Smooth muscle cell (in vitro differentiated cells): ENCODE results near the gene MEIS3. TPM values are rescaled to one million over a fixed set of nuclear protein-coding genes. Genes with fewer than 3 reads are reported as not detected.

ENCODE experiments used
- DNase-seq: peaks from one replicate; lab custom pipeline; 2025; ENCODE audit not compliant: unreplicated experiment; lab: John Stamatoyannopoulos, UW
- H2AFZ ChIP-seq: fragments of 200-600 bp; sonication (generic); 2 replicates; pipeline ENCODE4 v1.6.0; 2016; ENCODE audit warnings: antibody characterized with exemption, low read depth, mild to moderate bottlenecking
- H3F3A ChIP-seq: fragments of 200-600 bp; sonication (generic); 2 replicates; pipeline ENCODE4 v1.6.0; 2017; ENCODE audit warnings: antibody characterized with exemption, low read depth
- H3K27ac ChIP-seq: fragments of 200-600 bp; sonication (generic); 2 replicates; pipeline ENCODE4 v1.5.1; 2016; ENCODE audit warnings: low read depth, mild to moderate bottlenecking
- H3K27me3 ChIP-seq: fragments of 200-600 bp; sonication (generic); 2 replicates; pipeline ENCODE4 v1.6.1; 2016; ENCODE audit warnings: low read depth, mild to moderate bottlenecking
- H3K36me3 ChIP-seq: fragments of 200-600 bp; sonication (generic); 2 replicates; pipeline ENCODE4 v1.5.1; 2016; ENCODE audit warnings: low read depth
- H3K4me1 ChIP-seq: fragments of 200-600 bp; sonication (generic); 2 replicates; pipeline ENCODE4 v1.5.1; 2016; ENCODE audit warnings: low read depth
- H3K4me2 ChIP-seq: fragments of 200-600 bp; sonication (generic); 2 replicates; pipeline ENCODE4 v1.6.0; 2016; ENCODE audit warnings: mild to moderate bottlenecking
- H3K4me3 ChIP-seq: fragments of 200-600 bp; sonication (generic); 2 replicates; pipeline ENCODE4 v1.5.1; 2016; ENCODE audit warnings: mild to moderate bottlenecking
- H3K79me2 ChIP-seq: fragments of 200-600 bp; sonication (generic); 2 replicates; pipeline ENCODE4 v1.6.0; 2016; ENCODE audit warnings: low read depth, mild to moderate bottlenecking
- H3K9ac ChIP-seq: fragments of 200-600 bp; sonication (generic); 2 replicates; pipeline ENCODE4 v1.6.0; 2016; ENCODE audit warnings: low read depth
- H3K9me3 ChIP-seq: fragments of 200-600 bp; sonication (generic); replicated peaks from 2 replicates; pipeline ENCODE4 v1.5.1; 2016; ENCODE audit warnings: low read depth
- H4K20me1 ChIP-seq: fragments of 200-600 bp; sonication (generic); 2 replicates; pipeline ENCODE4 v1.6.0; 2016; ENCODE audit warnings: low read depth
- CTCF ChIP-seq: fragments of 200-600 bp; sonication (generic); IDR thresholded peaks from 2 replicates; pipeline ENCODE4 v1.5.1; 2017; ENCODE audit warnings: borderline replicate concordance, mild to moderate bottlenecking, antibody characterized with exemption; ENCODE audit not compliant: insufficient read depth, poor library complexity, severe bottlenecking
- WGBS: methylation state at CpG from one replicate; pipeline ENCODE4 v1.1.7; 2016; ENCODE audit warnings: low lambda C conversion rate; 5-methylcytosine and 5-hydroxymethylcytosine counted together
- polyA plus RNA-seq: library from polyadenylated mRNA; unstranded; fragments of >200 nt; fragmentation: Nextera tagmentation; extraction: Ambion mirVana; gene quantifications from 2 replicates; pipeline ENCODE4 v1.2.1, GENCODE V29; 2016
- total RNA-seq: library from RNA; depleted of rRNA; stranded (reverse); fragments of >200 nt; gene quantifications from 2 replicates; pipeline ENCODE4 v1.2.3, GENCODE V29; 2014

The MEIS3 gene
- total and polyA plus RNA-seq, 2 experiments from 2014 or later, result 59.0 to 141 TPM

- H3K4me2 ChIP-seq, result peak overlapping the region; percentile 93
- no peaks in the 10 kb centered on the region for H3K9me3 ChIP-seq
- H3K27ac ChIP-seq, result no peak overlapping the region
- DNase-seq, result peak; percentile 32
- H3K4me1 ChIP-seq, result peaks cover 30% of the 10 kb centered on the region
- peak overlapping the region; percentile 29 for H3K9ac ChIP-seq
- no peak overlapping the region for H2AFZ ChIP-seq
- no peak for TF ChIP-seq CTCF
- H3K4me3 ChIP-seq, result peak overlapping the region; percentile 34
- H3K27me3 ChIP-seq, result peaks cover 9% of the 10 kb centered on the region
- peaks cover 20% of the 10 kb centered on the region for H4K20me1 ChIP-seq
- H3F3A ChIP-seq, result peaks cover 4% of the 10 kb centered on the region
- 8% methylated on average over 8 of the region's 31 CpGs for WGBS
- H3K79me2 ChIP-seq, result no peaks in the 10 kb centered on the region
- H3K36me3 ChIP-seq, result no peaks in the 10 kb centered on the region
These were observed 2.6 kb upstream of the MEIS3 start for GRCh38 chr19:47421844-47422395.

GRCh38 chr19:47421244-47421786 is 2.0 kb upstream of the MEIS3 start:
- H3K36me3 ChIP-seq, result no peaks in the 10 kb centered on the region
- 32% methylated on average over 16 of the region's 16 CpGs for WGBS
- peak overlapping the region; percentile 93 for H3K4me2 ChIP-seq
- no peaks in the 10 kb centered on the region for H3K79me2 ChIP-seq
- H3K4me3 ChIP-seq, result peak overlapping the region; percentile 34
- H3K27ac ChIP-seq, result no peak overlapping the region
- peak overlapping the region; percentile 1 for H3K9ac ChIP-seq
- no peaks in the 10 kb centered on the region for H3K9me3 ChIP-seq
- peaks cover 26% of the 10 kb centered on the region for H4K20me1 ChIP-seq
- H3K4me1 ChIP-seq, result peaks cover 30% of the 10 kb centered on the region
- no peak for DNase-seq
- peaks cover 3% of the 10 kb centered on the region for H3F3A ChIP-seq
- no peak for TF ChIP-seq CTCF
- H3K27me3 ChIP-seq, result peaks cover 9% of the 10 kb centered on the region
- no peak overlapping the region for H2AFZ ChIP-seq

- peaks cover 30% of the 10 kb centered on the region for H3K4me1 ChIP-seq
- DNase-seq, result no peak
- H2AFZ ChIP-seq, result no peak overlapping the region
- no peaks in the 10 kb centered on the region for H3K9me3 ChIP-seq
- no peak overlapping the region for H3K9ac ChIP-seq
- H3K4me2 ChIP-seq, result peak overlapping the region; percentile 93
- H3K4me3 ChIP-seq, result no peak overlapping the region
- 16% methylated on average over 15 of the region's 19 CpGs for WGBS
- H3K79me2 ChIP-seq, result no peaks in the 10 kb centered on the region
- H3K27me3 ChIP-seq, result peaks cover 9% of the 10 kb centered on the region
- TF ChIP-seq CTCF, result no peak
- H3K36me3 ChIP-seq, result no peaks in the 10 kb centered on the region
- peaks cover 3% of the 10 kb centered on the region for H3F3A ChIP-seq
- H4K20me1 ChIP-seq, result peaks cover 34% of the 10 kb centered on the region
- H3K27ac ChIP-seq, result no peak overlapping the region
These were observed 462 bp upstream of the MEIS3 start for GRCh38 chr19:47419789-47420188.

GRCh38 chr19:47418692-47419029 is 666 bp downstream of the MEIS3 start:
- Histone ChIP-seq H3K79me2 (no peaks in the 10 kb centered on the region), H2AFZ (no peak overlapping the region), H3K4me2 (peak overlapping the region; percentile 93), H4K20me1 (peaks cover 34% of the 10 kb centered on the region), H3K4me3 (peak overlapping the region; percentile 68), H3K27ac (no peak overlapping the region), H3K27me3 (peaks cover 9% of the 10 kb centered on the region), H3K4me1 (peaks cover 30% of the 10 kb centered on the region), H3K9me3 (no peaks in the 10 kb centered on the region), H3K36me3 (no peaks in the 10 kb centered on the region), H3F3A (peaks cover 3% of the 10 kb centered on the region), H3K9ac (no peak overlapping the region)
- DNase-seq, result no peak
- no peak for TF ChIP-seq CTCF
- WGBS, result 0% methylated on average over 2 of the region's 9 CpGs
